GM23338 (cell line): Measurements from ENCODE around the gene CSGALNACT2.

Experiments
- CREB1 ChIP-seq: fragments of 250-450 bp; sonication (Bioruptor Pico); IDR thresholded peaks from 2 replicates; pipeline ENCODE4 v1.5.0; 2020; ENCODE audit warnings: low read depth, mild to moderate bottlenecking, moderate library complexity
- CTCF ChIP-seq, 2 experiments: fragments of 200-600 bp in 1 of 2; sonication (generic) in 1 of 2; conservative IDR thresholded peaks; 2 replicates each; pipeline versions ENCODE4 v1.5.1 to v1.6.1; 2016 to 2017; ENCODE audit warnings: antibody characterized with exemption in 2 of 2, low read depth in 2 of 2, mild to moderate bottlenecking in 2 of 2, moderate library complexity in 1 of 2
- ETS1 ChIP-seq: IDR thresholded peaks from 2 replicates; pipeline ENCODE4 v1.6.1; 2016; ENCODE audit warnings: antibody characterized with exemption
- EZH2 ChIP-seq: fragments of 200-600 bp; sonication (generic); IDR thresholded peaks from one replicate; pipeline ENCODE4 v1.8.0; 2017; ENCODE audit warnings: antibody characterized with exemption, mild to moderate bottlenecking, low read depth; ENCODE audit not compliant: unreplicated experiment
- EZH2phosphoT487 ChIP-seq: fragments of 200-600 bp; sonication (generic); IDR thresholded peaks from one replicate; pipeline ENCODE4 v1.8.1; 2018; ENCODE audit warnings: antibody characterized with exemption; ENCODE audit not compliant: unreplicated experiment
- POLR2AphosphoS5 ChIP-seq: IDR thresholded peaks from 2 replicates; pipeline ENCODE4 v1.6.1; 2016; ENCODE audit warnings: antibody characterized with exemption, low read depth
- ZNF114 ChIP-seq: fragments of 250-450 bp; sonication (Bioruptor Pico); IDR thresholded peaks from 2 replicates; pipeline ENCODE4 v1.5.0; 2020; ENCODE audit warnings: mild to moderate bottlenecking, moderate library complexity

- TF ChIP-seq EZH2phosphoT487 (no peak), CTCF (conservative IDR thresholded peaks at IDR 0.05; ENCODE audit: low read depth in 2 of 2) (no peak), EZH2 (no peak), POLR2AphosphoS5 (no peak), ZNF114 (CRISPR knock-in tag) (no peak), ETS1 (no peak), CREB1 (CRISPR knock-in tag) (no peak)
These were observed 29.3 kb upstream of the CSGALNACT2 start for GRCh38 chr10:43108951-43109350.
